GM19193 (cell line): Measurements from ENCODE around the gene MEX3A.

Experiments used
- POLR2A ChIP-seq: IDR thresholded peaks from 4 replicates; pipeline ENCODE4 v1.6.1; 2011; ENCODE audit not compliant: insufficient read depth, insufficient read length; ENCODE audit errors: extremely low read depth

Gene MEX3A

DNA sequence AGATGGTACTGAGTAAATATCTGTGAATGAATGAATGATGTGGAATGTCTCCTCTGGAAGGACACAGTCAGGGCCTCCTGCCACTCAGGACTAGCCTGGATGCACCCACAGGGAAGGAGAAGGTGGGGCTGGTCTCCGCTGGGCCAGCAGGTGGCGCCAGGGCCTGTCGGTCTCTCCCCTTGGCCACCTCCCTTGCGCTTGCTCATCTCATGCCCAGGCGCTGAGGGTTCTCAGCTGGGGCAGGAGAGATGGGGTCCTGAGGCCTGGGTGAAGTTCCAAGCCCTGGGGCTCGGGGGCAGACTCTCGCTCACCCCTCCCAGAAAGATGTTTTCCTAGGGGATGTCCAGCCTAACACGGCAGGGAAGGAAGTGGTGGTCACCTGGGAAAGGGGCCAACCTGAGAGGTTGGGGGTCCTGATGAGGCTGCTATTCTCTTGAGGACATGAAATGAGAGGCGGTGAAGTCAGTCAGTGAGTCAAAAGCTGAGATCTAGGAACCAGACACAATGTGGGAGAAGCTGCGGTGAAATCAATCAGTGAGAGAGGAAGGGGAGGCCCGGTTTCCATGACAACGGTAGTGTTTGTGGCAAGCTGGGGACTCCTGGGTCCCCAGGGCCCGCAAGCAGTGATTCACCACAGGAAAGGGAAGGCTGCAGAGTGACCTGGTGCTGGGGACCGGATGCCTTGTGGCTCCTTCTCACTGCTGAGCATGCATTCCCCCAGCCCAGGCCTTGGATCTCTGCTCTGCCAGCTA lies 14.6 kb upstream of the MEX3A start:
- no peak for TF ChIP-seq POLR2A

DNA sequence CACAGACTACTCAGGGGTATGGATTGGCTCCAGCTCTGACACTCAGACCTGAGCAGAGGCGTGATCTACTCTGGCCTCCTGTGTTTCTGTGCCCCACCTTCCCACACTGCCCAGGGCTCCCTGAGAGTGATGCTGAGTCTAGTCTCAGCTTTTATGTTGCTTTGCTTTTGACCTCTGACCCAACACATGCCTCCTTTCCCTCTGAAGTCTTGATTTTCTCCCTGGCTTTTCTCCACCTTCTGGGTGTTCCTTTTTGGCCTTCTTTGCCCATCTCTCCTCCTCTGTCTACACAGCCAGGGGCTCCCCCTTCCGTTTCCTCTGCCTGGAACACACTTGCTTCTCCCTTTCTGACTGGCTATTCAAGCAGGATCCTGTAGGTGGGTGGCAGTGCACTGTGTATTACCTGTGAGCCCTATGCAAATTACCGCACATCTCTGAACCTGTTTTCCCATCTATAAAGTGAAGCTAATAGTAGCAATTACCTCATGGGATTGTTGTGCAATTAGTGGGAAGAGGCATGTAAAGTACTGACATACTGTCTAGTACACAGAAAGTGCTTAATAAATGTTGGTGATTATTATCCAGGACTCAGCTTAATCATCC lies 13.7 kb upstream of the MEX3A start:
- TF ChIP-seq POLR2A, result no peak

DNA sequence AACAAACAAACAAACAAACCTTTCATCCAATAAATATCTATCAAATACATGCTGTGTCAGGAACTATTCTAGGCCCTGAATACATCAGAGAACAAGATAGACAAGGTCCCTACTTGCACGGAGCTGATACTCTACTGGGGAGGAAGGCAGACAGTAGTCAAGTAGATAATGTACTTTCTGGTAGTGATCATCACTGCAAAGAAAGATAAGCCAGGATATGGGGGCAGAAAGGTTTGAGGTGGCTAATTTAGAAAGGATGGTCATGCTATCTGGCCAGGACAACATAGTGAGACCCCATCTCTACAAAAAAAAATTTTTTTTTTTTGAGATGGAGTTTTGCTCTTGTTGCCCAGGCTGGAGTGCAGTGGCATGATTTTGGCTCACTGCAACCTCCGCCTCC lies 9.3 kb upstream of the MEX3A start:
- no peak for TF ChIP-seq POLR2A

DNA sequence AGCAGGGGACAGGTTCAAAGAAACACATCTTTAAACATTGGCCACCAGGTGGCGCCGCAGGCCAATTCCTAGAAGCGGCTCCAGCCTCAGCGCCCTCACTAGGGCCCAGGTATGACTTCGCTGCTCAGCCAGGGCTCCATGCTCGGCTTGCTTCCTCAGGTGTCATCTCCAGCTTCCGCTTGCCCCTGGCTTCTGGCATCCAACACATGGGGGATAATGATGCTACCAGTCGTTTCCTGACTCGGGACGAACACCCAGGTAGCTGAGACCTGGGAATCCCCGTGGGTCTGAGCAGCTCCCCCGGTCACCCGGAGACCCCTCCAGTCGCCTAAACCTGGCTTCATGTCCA lies 8.5 kb upstream of the MEX3A start:
- no peak for TF ChIP-seq POLR2A

DNA sequence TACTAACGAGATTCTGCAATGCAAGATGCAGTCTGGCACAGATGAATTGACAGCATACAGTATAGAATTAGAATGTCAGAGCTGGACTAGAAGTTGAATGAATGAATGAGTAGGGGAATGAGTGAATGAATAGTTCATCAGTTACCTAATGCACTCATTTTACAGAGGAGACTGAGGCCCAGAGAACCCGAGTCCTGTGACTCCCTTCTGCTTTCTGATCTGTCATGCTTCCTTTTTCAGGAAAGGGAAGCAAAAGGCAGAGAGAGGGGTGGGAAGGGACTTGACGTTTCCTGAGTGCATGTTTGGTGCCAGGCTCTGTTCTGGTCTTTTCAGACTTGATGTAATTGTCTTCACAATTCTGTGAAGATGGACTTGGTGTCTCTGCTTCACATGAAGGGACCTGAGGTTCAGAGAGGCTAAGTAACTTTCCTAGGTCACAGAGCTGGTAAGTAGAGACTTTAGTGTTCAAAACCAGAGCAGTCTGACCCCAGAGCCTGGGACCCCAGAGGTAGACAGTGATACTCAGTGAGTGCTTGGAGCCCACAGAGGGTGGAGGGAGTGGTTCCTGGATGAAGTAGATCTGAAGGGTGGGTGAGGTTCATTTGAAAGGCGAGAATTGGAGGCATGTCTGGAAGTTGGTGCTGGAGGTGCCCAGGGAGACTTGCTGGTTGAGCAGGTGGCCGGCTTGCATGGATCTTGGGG lies 8.0 kb upstream of the MEX3A start:
- no peak for TF ChIP-seq POLR2A

DNA sequence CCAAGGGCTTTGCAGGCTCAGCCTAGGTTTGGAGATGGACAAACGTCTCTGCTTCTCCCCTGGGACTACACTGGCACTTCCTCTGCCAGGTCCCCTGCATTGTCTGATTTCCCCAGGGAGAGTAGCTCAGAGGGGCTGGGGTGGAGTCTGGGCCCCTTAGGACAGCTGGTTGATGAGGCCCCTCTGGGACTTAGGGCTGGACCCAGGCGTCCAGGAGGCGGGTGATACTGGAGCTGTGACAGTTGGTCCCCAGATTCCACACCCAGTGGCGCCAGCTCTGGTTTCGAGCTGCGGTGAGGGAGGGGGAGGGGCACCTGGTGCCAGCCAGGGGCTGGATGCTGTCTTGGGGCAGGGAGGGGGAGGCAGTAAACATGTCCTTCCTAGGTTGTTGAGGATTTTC lies 7.4 kb upstream of the MEX3A start:
- TF ChIP-seq POLR2A, result no peak

DNA sequence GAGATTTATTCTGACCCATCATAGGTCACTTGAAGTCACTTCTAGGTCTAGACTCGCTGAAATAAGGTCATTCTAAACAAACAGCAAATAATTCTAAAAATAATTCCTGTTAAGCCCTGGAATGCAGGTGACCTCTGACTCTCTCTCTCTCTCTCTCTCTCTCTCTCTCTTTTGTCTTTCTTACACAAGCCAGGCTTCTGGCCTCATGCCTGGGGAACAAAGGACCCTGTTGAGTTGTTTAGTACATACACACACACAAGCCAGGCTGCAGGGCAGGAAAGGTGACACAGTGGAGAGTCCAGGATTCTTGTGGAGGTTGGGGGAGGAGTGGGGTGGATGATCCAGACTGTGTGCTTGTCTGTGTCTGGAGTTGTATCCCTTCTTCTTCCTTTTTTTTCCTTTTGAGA lies 4.0 kb upstream of the MEX3A start:
- no peak for TF ChIP-seq POLR2A

DNA sequence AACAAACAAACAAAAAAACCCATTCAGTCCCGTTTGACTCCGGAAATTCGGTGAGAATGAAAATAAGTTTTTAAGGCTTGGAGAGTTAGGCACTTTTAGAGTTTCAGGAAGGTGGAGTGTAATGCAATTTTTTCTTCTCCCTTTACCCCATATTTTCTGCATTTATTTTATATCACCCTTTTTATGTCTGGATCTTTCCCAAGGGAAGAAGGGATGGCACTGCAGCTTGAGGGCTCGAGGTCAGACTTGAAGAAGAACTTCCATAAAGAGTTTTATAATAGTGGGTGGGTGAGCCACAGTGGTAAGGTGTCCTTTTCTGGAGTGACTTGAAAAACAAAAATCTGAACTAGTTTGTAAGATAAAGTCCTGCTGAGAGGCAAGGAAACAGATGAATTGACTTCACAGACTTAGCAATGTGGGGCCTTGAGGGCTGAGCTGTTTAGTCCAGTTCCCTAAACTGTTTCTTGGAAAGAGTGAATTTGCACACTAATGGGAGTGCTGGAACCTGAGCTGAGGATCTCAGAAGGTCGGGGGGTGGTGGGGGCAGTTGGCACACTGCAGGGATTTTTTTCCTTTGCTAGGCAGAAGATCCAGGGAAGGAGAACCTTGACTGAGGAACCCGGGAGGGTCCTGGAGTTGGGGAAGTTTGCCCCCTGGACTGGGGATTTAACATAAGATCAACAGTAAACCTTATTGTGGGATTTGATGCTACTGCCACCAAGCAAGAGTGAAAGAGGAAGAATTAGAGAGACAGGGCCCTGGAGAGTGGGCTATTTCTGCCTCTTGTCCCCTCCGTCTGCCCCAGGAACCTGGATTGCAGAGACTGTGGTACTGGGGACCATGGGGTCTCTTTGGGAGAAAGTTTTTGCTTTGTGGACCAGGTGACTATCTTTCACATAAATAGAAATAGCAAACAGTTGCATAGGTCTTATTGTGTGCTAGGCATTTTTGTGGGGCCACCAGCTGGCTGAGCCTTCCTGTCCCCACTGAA lies 1.8 kb upstream of the MEX3A start:
- TF ChIP-seq POLR2A, result no peak

DNA sequence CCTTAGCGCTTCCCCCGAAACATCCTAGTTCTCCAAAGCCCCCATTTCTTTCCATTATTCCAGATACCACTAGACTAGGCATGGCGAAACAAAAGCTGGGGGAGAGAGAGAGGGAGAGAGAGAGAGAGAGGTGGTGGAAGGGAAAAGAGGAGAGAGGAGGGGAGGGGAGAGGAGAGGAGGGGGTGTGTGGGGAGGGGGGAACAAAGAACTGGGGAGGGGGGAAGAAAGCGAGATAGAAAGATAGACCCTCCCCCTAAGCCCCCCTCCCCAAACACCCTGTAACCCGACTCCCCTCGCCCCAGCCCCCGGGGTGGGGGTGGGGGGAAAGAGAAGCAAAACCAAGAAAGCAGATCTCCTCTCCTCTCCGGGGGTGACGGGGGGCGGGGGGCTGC lies 352 bp downstream of the MEX3A start:
- TF ChIP-seq POLR2A, result no peak

DNA sequence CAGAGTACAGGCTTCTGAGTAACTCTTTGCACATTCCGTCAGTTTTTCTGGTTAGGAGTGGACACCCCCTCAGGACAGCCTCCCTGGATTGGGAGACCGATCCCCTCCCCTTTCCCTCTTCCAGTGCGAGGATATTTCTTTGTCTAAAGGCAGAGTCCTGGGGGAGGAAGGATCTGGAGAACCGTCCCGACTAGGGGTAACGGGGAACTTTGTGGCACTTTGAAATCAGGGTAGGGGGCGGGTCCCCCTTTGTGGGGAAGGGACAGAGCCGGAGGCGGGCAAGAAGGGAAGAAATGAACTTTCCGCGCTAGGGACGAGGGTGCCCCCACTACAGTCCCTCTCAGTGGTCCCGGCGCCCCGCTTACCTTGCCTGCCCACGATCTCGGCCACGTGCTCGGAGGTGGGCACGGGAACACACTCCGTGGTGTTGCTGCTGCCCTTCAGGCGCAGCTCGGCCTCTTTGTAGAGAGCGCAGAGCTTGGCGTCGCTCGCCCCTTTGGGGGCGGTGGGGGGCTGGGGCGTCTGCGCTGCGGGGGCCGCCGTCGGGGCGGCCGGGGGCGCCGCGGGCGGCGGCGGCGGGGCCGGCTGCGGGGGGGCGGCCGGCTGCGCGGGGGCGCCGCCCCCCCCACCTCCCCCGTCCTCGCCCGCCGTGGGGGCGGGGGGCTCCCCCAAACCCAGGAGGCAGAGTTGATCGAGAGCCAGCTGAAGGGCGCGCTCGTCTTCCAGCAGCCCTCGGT lies 917 bp downstream of the MEX3A start:
- no peak for TF ChIP-seq POLR2A

DNA sequence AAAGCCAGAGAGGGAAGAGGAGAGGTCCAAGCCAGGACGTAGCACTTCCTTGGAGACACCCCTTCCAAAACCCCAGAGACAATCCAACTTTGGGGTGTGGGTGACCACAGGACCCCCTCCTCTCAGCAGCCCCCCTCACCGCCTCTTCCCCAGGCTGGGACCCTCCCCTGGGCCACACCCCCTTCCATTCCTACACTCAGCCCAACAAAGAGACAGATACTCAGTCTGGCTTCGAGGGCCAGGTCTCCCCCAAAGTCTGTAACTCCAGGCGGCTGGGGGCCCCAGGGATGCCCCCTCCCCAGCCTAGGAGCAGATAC lies 1.4 kb downstream of the MEX3A start:
- no peak for TF ChIP-seq POLR2A

DNA sequence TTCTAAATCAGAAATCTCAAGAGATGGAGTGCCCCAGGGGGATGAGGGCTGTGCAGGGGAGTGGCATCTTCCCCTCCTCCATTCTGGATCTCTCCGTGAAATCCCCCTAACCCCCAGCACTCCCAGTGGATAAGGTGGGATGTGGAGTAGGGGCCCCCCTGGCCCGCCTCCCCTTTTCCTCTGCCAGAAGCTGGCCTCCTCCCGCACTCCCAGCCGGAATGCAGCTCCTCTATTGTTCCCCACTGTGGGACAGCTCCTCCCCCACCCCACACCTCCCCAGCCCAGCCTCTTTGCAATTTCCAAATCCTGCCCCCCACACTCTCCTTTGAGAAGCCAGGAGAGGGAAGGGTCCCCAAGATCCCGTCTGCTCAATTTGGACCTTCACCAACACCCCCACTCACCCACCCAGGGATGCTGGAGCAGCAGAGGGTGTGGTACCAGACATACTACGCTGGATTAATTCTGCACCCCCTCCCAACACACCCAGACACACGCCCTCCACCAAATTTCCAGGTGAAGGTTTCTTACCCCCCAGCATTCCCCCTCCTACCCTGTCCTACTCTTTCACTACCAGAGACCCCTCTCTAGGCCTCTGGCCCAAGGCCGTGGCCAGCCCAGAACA lies 1.9 kb downstream of the MEX3A start:
- no peak for TF ChIP-seq POLR2A

DNA sequence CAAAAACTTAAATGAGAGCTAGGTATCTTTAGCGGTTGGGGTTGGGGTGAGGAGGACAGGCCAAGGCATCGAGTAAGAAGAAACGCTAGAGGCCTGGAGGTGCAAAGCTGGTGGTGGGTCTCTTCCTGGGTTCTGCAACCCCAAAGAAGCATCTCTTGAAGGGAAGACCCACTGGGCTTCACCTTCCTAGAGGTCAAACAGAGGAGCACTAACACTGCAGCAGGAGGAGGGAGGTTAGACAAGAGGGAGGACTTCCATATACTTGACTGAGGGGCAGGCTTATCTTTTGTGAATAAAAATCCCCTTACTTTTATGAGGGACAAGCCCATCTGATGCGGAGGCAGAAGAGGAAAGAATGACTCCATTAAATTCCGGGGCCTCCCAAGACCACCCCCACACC lies 2.5 kb downstream of the MEX3A start:
- TF ChIP-seq POLR2A, result no peak

DNA sequence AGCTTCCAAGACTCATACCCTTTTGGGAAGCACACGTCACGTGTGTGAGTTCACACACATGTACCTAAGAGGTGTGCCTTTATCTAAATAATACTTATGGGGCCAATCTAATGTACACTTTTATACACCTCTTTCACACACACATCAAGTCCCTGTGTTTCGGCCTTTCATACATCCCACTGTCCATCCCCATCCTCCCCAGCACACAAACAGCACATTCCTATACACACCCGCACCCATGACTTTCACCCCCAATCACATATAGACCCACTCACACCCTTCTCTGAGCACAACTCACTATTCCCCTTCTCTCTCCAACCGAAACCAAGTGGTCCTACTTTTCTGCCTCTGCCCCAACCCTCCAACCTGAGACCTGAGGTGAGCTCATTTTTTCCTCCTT lies 3.5 kb downstream of the MEX3A start:
- no peak for TF ChIP-seq POLR2A
